ENCODE results near the gene DIDO1.

GRCh38 chr20:62938105-62938888, 12.0 kb upstream of the DIDO1 start, which contains the start of gene GID8:
- no peak for TF ChIP-seq CTCF (conservative IDR thresholded peaks at IDR 0.05; ENCODE audit: low read depth, low read length)
- TF ChIP-seq POLR2A (IDR thresholded peaks at IDR 0.05; ENCODE audit: low read depth, low read length), result no peak
- TF ChIP-seq USF2 (IDR thresholded peaks at IDR 0.05; ENCODE audit: low read depth, low read length), result no peak

Measured in IMR-90 (cell line).